ENCODE data around the gene RELT.

DNA sequence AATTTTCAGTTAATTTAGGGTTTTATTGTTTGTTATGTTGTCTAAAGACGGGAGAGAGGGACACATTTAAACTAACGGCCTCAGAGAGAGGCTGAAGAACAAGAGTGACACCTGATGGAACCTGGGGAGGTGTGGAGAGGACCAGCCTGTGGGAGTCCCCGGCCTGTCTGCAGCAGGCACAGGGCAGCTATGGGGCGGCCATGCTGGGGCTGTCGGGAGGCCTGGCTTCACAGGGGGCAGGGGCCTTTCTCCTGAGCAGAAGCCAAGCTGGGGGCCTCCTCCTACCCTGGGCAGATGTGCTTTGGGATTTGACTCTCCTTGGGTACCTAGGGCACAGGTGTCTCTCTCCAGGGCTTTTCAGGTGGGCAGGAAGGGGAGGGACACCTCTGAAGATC, 21.9 kb downstream of the RELT start:
- TF ChIP-seq CTCF (IDR thresholded peaks at IDR 0.05) (no peak), POLR2A (IDR thresholded peaks at IDR 0.05) (no peak), EP300 (IDR thresholded peaks at IDR 0.05) (no peak)

Measured in ovary (tissue), 3 donors.